Neural progenitor cell (in vitro differentiated cells): ENCODE data around the gene CRACDL.

ENCODE experiments used
- EZH2phosphoT487 ChIP-seq: fragments of 200-600 bp; sonication (generic); IDR thresholded peaks from 2 replicates; pipeline ENCODE4 v1.6.1; 2017; ENCODE audit warnings: antibody characterized with exemption
- TF ChIP-seq, protein P1 (sequence below): fragments of 200-600 bp; sonication (generic); IDR thresholded peaks from 2 replicates; pipeline ENCODE4 v1.5.1; 2017; ENCODE audit warnings: antibody characterized with exemption, mild to moderate bottlenecking

DNA sequence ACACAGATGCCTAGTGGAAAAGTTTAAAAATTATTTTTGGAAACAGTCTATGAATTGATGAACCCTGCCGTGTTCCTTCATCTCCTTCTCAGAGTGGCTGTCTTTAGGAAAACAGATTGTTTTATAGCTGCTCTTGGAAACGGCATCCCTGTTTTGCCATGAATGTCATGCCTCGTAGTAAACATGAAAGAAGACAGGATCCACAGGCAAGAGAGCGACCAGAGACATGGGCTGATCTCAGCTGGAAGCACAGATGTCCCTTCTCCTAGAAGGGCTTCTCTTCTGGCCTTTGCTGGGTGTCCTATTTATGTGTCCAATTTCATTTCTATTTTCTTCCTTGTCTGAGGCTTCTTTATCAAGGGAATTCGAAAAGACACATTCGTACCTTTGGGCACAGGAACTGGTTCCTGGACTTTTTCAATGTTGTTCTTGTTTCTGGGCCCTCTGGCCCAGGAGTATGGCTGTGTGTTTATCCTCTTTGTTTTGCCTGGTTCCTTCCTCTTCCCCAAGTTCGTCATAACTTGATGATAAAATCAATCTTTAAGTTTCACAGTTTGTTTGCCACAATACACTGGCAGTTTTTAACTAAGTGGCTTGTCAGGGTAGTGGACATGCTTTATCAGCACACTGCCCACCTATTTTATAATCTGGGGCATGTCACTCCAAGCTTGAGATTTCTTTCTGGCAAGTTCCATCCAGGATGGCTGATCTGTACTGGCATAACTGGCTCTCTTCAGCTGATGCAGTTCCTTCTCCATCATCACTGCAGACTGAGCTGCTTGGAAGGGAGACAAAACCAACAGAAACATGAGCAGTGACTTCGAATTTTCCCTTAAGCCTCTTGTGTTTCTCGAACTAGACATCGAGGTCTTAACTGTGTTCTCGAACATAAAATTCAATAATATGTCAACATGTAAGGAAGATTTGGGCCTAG lies 141.9 kb downstream of the CRACDL start:
- TF ChIP-seq, protein P1, sequence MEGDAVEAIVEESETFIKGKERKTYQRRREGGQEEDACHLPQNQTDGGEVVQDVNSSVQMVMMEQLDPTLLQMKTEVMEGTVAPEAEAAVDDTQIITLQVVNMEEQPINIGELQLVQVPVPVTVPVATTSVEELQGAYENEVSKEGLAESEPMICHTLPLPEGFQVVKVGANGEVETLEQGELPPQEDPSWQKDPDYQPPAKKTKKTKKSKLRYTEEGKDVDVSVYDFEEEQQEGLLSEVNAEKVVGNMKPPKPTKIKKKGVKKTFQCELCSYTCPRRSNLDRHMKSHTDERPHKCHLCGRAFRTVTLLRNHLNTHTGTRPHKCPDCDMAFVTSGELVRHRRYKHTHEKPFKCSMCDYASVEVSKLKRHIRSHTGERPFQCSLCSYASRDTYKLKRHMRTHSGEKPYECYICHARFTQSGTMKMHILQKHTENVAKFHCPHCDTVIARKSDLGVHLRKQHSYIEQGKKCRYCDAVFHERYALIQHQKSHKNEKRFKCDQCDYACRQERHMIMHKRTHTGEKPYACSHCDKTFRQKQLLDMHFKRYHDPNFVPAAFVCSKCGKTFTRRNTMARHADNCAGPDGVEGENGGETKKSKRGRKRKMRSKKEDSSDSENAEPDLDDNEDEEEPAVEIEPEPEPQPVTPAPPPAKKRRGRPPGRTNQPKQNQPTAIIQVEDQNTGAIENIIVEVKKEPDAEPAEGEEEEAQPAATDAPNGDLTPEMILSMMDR, result no peak
- TF ChIP-seq EZH2phosphoT487, result no peak
